SH-SY5Y (cell line): ENCODE measurements around the gene STAC2.

Source experiments
- GATA2 ChIP-seq: IDR thresholded peaks from 2 replicates; pipeline ENCODE4 v1.6.1; 2011; ENCODE audit warnings: mild to moderate bottlenecking, low read depth, low read length
- GATA3 ChIP-seq: IDR thresholded peaks from 2 replicates; pipeline ENCODE4 v1.6.1; 2011; ENCODE audit warnings: low read depth, mild to moderate bottlenecking, low read length, moderate library complexity

GRCh38 chr17:39237586-39237985 is 11.8 kb upstream of the STAC2 start:
- no peak for TF ChIP-seq GATA3
- TF ChIP-seq GATA2 = no peak
